Smooth muscle cell (in vitro differentiated cells): ENCODE data around the gene MGAT5B. TPM values are rescaled to one million over a fixed set of nuclear protein-coding genes. Genes with fewer than 3 reads are reported as not detected.

Experiments
- DNase-seq: peaks from one replicate; lab custom pipeline; 2025; ENCODE audit not compliant: unreplicated experiment; lab: John Stamatoyannopoulos, UW
- H2AFZ ChIP-seq: fragments of 200-600 bp; sonication (generic); 2 replicates; pipeline ENCODE4 v1.6.0; 2016; ENCODE audit warnings: antibody characterized with exemption, low read depth, mild to moderate bottlenecking
- H3F3A ChIP-seq: fragments of 200-600 bp; sonication (generic); 2 replicates; pipeline ENCODE4 v1.6.0; 2017; ENCODE audit warnings: antibody characterized with exemption, low read depth
- H3K27ac ChIP-seq: fragments of 200-600 bp; sonication (generic); 2 replicates; pipeline ENCODE4 v1.5.1; 2016; ENCODE audit warnings: low read depth, mild to moderate bottlenecking
- H3K27me3 ChIP-seq: fragments of 200-600 bp; sonication (generic); 2 replicates; pipeline ENCODE4 v1.6.1; 2016; ENCODE audit warnings: low read depth, mild to moderate bottlenecking
- H3K36me3 ChIP-seq: fragments of 200-600 bp; sonication (generic); 2 replicates; pipeline ENCODE4 v1.5.1; 2016; ENCODE audit warnings: low read depth
- H3K4me1 ChIP-seq: fragments of 200-600 bp; sonication (generic); 2 replicates; pipeline ENCODE4 v1.5.1; 2016; ENCODE audit warnings: low read depth
- H3K4me2 ChIP-seq: fragments of 200-600 bp; sonication (generic); 2 replicates; pipeline ENCODE4 v1.6.0; 2016; ENCODE audit warnings: mild to moderate bottlenecking
- H3K4me3 ChIP-seq: fragments of 200-600 bp; sonication (generic); 2 replicates; pipeline ENCODE4 v1.5.1; 2016; ENCODE audit warnings: mild to moderate bottlenecking
- H3K79me2 ChIP-seq: fragments of 200-600 bp; sonication (generic); 2 replicates; pipeline ENCODE4 v1.6.0; 2016; ENCODE audit warnings: low read depth, mild to moderate bottlenecking
- H3K9ac ChIP-seq: fragments of 200-600 bp; sonication (generic); 2 replicates; pipeline ENCODE4 v1.6.0; 2016; ENCODE audit warnings: low read depth
- H3K9me3 ChIP-seq: fragments of 200-600 bp; sonication (generic); replicated peaks from 2 replicates; pipeline ENCODE4 v1.5.1; 2016; ENCODE audit warnings: low read depth
- H4K20me1 ChIP-seq: fragments of 200-600 bp; sonication (generic); 2 replicates; pipeline ENCODE4 v1.6.0; 2016; ENCODE audit warnings: low read depth
- WGBS: methylation state at CpG from one replicate; pipeline ENCODE4 v1.1.7; 2016; ENCODE audit warnings: low lambda C conversion rate; 5-methylcytosine and 5-hydroxymethylcytosine counted together
- polyA plus RNA-seq: library from polyadenylated mRNA; unstranded; fragments of >200 nt; fragmentation: Nextera tagmentation; extraction: Ambion mirVana; gene quantifications from 2 replicates; pipeline ENCODE4 v1.2.1, GENCODE V29; 2016
- total RNA-seq: library from RNA; depleted of rRNA; stranded (reverse); fragments of >200 nt; gene quantifications from 2 replicates; pipeline ENCODE4 v1.2.3, GENCODE V29; 2014
- TF ChIP-seq, protein P1 (sequence below): fragments of 200-600 bp; sonication (generic); IDR thresholded peaks from 2 replicates; pipeline ENCODE4 v1.5.1; 2017; ENCODE audit warnings: borderline replicate concordance, mild to moderate bottlenecking, antibody characterized with exemption; ENCODE audit not compliant: insufficient read depth, poor library complexity, severe bottlenecking

The MGAT5B gene
- total and polyA plus RNA-seq, 2 experiments from 2014 or later = 0.78 to 7.6 TPM

DNA sequence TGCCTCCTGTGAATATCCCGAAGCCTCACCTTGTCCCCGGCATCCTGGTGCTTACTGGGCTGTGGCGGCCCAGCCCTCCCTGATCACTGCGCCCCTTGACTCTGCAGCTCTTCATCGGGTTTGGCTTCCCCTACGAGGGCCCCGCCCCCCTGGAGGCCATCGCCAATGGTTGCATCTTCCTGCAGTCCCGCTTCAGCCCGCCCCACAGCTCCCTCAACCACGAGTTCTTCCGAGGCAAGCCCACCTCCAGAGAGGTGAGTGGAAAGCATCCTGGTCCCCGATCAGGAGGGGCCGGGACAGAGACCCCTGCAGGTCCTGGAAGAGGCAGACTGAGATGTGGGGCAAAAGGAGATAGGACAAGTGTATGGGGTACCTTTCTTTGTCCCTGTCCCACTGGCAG lies 72.1 kb downstream of the MGAT5B start:
- Histone ChIP-seq H3F3A (no peaks in the 10 kb centered on the region), H3K27ac (no peak overlapping the region), H3K9ac (no peak overlapping the region), H3K9me3 (no peaks in the 10 kb centered on the region), H3K4me2 (no peak overlapping the region), H3K27me3 (no peaks in the 10 kb centered on the region), H3K4me1 (no peaks in the 10 kb centered on the region), H4K20me1 (no peaks in the 10 kb centered on the region), H3K4me3 (no peak overlapping the region), H3K79me2 (no peaks in the 10 kb centered on the region), H2AFZ (no peak overlapping the region), H3K36me3 (no peaks in the 10 kb centered on the region)
- TF ChIP-seq, protein P1, sequence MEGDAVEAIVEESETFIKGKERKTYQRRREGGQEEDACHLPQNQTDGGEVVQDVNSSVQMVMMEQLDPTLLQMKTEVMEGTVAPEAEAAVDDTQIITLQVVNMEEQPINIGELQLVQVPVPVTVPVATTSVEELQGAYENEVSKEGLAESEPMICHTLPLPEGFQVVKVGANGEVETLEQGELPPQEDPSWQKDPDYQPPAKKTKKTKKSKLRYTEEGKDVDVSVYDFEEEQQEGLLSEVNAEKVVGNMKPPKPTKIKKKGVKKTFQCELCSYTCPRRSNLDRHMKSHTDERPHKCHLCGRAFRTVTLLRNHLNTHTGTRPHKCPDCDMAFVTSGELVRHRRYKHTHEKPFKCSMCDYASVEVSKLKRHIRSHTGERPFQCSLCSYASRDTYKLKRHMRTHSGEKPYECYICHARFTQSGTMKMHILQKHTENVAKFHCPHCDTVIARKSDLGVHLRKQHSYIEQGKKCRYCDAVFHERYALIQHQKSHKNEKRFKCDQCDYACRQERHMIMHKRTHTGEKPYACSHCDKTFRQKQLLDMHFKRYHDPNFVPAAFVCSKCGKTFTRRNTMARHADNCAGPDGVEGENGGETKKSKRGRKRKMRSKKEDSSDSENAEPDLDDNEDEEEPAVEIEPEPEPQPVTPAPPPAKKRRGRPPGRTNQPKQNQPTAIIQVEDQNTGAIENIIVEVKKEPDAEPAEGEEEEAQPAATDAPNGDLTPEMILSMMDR = no peak
- 62% methylated on average over 14 of the region's 14 CpGs for WGBS
- DNase-seq = no peak

DNA sequence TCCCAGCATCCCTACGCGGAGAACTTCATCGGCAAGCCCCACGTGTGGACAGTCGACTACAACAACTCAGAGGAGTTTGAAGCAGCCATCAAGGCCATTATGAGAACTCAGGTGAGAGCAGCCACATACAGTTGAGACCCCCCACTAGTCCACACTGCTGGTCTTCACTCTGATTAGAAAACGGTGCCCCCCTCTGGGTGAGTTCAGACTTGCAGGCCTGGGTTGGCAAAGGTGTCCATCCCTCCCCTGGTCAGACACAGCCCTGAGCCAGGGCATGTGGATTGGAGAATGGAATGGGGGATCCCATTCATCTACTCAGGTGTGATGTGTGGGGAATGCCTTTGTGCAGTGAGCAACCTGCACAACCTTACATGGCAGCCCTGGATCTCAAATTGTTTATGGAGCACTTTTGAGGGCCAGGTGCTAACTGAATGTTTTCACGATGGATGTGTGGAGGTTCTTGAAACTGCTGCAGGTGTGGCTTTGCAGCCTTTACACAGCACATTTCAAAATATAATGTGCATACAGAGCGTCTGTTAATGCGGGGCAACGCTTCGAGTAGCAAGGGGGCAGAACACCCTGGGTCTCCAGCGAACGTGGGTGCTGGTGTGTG lies 72.6 kb downstream of the MGAT5B start:
- H2AFZ ChIP-seq = no peak overlapping the region
- no peaks in the 10 kb centered on the region for H3K36me3 ChIP-seq
- no peak for DNase-seq
- H3K4me2 ChIP-seq = no peak overlapping the region
- H3K27ac ChIP-seq = no peak overlapping the region
- H3K79me2 ChIP-seq = no peaks in the 10 kb centered on the region
- no peak overlapping the region for H3K9ac ChIP-seq
- H3K27me3 ChIP-seq = no peaks in the 10 kb centered on the region
- H3F3A ChIP-seq = no peaks in the 10 kb centered on the region
- no peaks in the 10 kb centered on the region for H4K20me1 ChIP-seq
- no peaks in the 10 kb centered on the region for H3K9me3 ChIP-seq
- WGBS = 86% methylated on average over 13 of the region's 13 CpGs
- TF ChIP-seq, protein P1 = no peak
- no peaks in the 10 kb centered on the region for H3K4me1 ChIP-seq
- no peak overlapping the region for H3K4me3 ChIP-seq

DNA sequence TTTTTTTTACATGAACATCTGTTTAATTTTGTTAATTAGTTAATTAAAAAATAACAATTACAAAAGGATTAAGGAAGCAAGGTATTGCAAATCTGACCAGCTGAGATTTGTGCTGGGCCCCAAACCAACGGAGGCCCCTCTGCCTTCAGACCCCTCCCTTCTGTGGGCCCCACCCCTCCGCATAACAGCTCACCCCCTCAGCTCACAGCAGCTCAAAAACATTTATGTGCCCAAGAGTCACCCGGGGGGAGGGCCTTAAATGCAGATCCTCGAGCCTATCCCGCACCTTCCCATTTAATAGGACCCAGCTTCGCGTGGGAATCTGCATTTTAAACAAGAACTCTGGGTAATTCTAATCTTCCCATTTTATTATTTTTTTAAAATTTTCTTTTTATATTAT lies 75.0 kb downstream of the MGAT5B start:
- H3K4me2 ChIP-seq = no peak overlapping the region
- no peak for DNase-seq
- H3K4me1 ChIP-seq = no peaks in the 10 kb centered on the region
- no peaks in the 10 kb centered on the region for H3K9me3 ChIP-seq
- H4K20me1 ChIP-seq = no peaks in the 10 kb centered on the region
- no peak overlapping the region for H3K4me3 ChIP-seq
- TF ChIP-seq, protein P1 = no peak
- no peak overlapping the region for H3K27ac ChIP-seq
- H3K27me3 ChIP-seq = no peaks in the 10 kb centered on the region
- 64% methylated on average over 7 of the region's 7 CpGs for WGBS
- no peak overlapping the region for H2AFZ ChIP-seq
- H3F3A ChIP-seq = no peaks in the 10 kb centered on the region
- H3K79me2 ChIP-seq = no peaks in the 10 kb centered on the region
- H3K36me3 ChIP-seq = no peaks in the 10 kb centered on the region
- no peak overlapping the region for H3K9ac ChIP-seq

DNA sequence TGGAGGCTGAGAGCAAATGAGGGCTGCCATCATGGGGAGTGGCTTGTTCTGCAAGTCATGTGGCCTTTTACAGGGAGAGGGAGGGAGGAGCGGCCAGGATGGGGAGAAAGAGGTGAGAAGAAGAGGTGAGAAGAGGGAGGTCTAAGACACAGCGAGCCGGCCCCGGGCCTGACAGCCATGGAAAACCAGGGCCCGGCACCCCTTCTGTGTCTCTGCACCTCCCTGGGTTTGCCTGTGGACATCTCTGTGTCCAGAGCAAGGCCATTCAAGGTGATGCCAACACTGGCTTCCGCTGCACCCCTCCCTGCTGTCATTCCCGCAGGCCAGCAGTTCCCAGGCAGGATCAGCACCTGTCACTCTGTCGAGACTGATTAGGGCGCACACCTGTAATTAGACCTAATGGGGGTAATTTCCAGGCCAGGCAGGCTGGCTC lies 75.6 kb downstream of the MGAT5B start:
- TF ChIP-seq, protein P1 = no peak
- no peak overlapping the region for H3K27ac ChIP-seq

More for the DNA sequence above, 75.6 kb downstream of the MGAT5B start:
- no peak overlapping the region for H3K9ac ChIP-seq
- 77% methylated on average over 9 of the region's 9 CpGs for WGBS
- H3K79me2 ChIP-seq = no peaks in the 10 kb centered on the region
- no peak overlapping the region for H3K4me3 ChIP-seq
- no peak overlapping the region for H2AFZ ChIP-seq
- no peaks in the 10 kb centered on the region for H4K20me1 ChIP-seq
- no peaks in the 10 kb centered on the region for H3K36me3 ChIP-seq
- H3K27me3 ChIP-seq = no peaks in the 10 kb centered on the region
- DNase-seq = no peak
- H3F3A ChIP-seq = no peaks in the 10 kb centered on the region
- H3K4me1 ChIP-seq = no peaks in the 10 kb centered on the region
- no peaks in the 10 kb centered on the region for H3K9me3 ChIP-seq
- H3K4me2 ChIP-seq = no peak overlapping the region
